Transverse colon (tissue), 3 donors: ENCODE measurements around the gene SHC1.
"Not testable (repeated sequence)": the region's sequence is repeated elsewhere in the genome, so short reads cannot be mapped to it uniquely, and the experiment has no call there.

ENCODE experiments used
- POLR2A ChIP-seq: fragments of 450-650 bp; IDR thresholded peaks from one replicate; pipeline ENCODE4 v1.6.1; 2016; ENCODE audit warnings: antibody characterized with exemption, mild to moderate bottlenecking, moderate library complexity
- TF ChIP-seq, protein P1 (sequence below), 5 experiments: fragments of 200-600 bp in 3 of 5; fragments of 450-650 bp in 2 of 5; sonication (generic) in 3 of 5; IDR thresholded peaks; 1 replicate in 2 of 5; 2 replicates in 3 of 5; pipeline ENCODE4 v1.5.1; 2016 to 2017; ENCODE audit warnings: antibody characterized with exemption in 5 of 5, inconsistent platforms in 3 of 5, mild to moderate bottlenecking in 2 of 5, moderate library complexity in 1 of 5

DNA sequence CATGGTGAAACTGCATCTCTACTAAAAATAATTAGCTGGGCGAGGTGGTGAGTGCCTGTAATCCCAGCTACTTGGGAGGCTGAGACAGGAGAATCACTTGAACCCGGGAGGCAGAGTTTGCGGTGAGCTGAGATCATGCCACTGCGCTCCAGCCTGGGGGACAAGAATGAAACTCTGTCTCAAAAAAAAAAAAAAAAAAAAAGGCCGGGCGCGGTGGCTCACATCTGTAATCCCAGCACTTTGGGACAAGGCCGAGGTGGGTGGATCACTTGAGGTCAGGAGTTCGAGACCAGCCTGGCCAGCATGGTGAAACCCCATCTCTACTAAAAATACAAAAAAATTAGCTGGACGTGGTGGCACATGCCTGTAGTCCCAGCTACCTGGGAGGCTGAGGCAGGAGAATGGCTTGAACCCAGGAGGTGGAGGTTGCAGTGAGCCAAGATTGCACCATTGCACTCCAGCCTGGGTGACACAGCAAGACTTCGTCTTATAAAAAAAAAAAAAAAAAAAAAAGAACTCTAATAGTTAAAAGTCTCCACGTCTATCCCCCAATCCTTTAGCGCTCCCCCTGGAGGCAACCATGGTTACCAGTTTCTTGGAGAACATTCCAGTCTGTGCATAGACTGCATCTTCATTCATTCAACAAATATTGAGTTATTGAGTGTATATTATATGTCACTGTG lies 24.9 kb upstream of the SHC1 start:
- TF ChIP-seq, protein P1, sequence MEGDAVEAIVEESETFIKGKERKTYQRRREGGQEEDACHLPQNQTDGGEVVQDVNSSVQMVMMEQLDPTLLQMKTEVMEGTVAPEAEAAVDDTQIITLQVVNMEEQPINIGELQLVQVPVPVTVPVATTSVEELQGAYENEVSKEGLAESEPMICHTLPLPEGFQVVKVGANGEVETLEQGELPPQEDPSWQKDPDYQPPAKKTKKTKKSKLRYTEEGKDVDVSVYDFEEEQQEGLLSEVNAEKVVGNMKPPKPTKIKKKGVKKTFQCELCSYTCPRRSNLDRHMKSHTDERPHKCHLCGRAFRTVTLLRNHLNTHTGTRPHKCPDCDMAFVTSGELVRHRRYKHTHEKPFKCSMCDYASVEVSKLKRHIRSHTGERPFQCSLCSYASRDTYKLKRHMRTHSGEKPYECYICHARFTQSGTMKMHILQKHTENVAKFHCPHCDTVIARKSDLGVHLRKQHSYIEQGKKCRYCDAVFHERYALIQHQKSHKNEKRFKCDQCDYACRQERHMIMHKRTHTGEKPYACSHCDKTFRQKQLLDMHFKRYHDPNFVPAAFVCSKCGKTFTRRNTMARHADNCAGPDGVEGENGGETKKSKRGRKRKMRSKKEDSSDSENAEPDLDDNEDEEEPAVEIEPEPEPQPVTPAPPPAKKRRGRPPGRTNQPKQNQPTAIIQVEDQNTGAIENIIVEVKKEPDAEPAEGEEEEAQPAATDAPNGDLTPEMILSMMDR (IDR thresholded peaks at IDR 0.05), result peak; percentile 10 to 48 (median 39)
- TF ChIP-seq POLR2A, result not testable (repeated sequence)
